Transverse colon (tissue), 4 donors: ENCODE measurements around the gene MED13.

Experiments
- EP300 ChIP-seq: sonication (generic); formaldehyde crosslinking; IDR thresholded peaks from one replicate; pipeline ENCODE4 v1.6.1; 2017; ENCODE audit warnings: antibody characterized with exemption, low read depth
- POLR2A ChIP-seq: fragments of 450-650 bp; IDR thresholded peaks from one replicate; pipeline ENCODE4 v1.6.1; 2016; ENCODE audit warnings: antibody characterized with exemption, mild to moderate bottlenecking, moderate library complexity
- POLR2AphosphoS5 ChIP-seq, 3 donors: sonication (generic); formaldehyde crosslinking; IDR thresholded peaks; one replicate each; pipeline ENCODE4 v1.6.1; 2016; ENCODE audit warnings: antibody characterized with exemption in 3 of 3
- TF ChIP-seq, protein P1 (sequence below), 5 experiments: fragments of 200-600 bp in 3 of 5; fragments of 450-650 bp in 2 of 5; sonication (generic) in 3 of 5; IDR thresholded peaks; 1 replicate in 2 of 5; 2 replicates in 3 of 5; pipeline ENCODE4 v1.5.1; 2016 to 2017; ENCODE audit warnings: antibody characterized with exemption in 5 of 5, inconsistent platforms in 3 of 5, mild to moderate bottlenecking in 2 of 5, moderate library complexity in 1 of 5

- TF ChIP-seq, protein P1, sequence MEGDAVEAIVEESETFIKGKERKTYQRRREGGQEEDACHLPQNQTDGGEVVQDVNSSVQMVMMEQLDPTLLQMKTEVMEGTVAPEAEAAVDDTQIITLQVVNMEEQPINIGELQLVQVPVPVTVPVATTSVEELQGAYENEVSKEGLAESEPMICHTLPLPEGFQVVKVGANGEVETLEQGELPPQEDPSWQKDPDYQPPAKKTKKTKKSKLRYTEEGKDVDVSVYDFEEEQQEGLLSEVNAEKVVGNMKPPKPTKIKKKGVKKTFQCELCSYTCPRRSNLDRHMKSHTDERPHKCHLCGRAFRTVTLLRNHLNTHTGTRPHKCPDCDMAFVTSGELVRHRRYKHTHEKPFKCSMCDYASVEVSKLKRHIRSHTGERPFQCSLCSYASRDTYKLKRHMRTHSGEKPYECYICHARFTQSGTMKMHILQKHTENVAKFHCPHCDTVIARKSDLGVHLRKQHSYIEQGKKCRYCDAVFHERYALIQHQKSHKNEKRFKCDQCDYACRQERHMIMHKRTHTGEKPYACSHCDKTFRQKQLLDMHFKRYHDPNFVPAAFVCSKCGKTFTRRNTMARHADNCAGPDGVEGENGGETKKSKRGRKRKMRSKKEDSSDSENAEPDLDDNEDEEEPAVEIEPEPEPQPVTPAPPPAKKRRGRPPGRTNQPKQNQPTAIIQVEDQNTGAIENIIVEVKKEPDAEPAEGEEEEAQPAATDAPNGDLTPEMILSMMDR (IDR thresholded peaks at IDR 0.05) = no peak
- TF ChIP-seq POLR2A (no peak), POLR2AphosphoS5 (IDR thresholded peaks at IDR 0.05) (no peak), EP300 (no peak)
Measured at GRCh38 chr17:61907361-61907760, 157.7 kb downstream of the MED13 start.
